Astrocyte (in vitro differentiated cells and primary cell): ENCODE measurements around the gene SLC35F4. TPM values are rescaled to one million over a fixed set of nuclear protein-coding genes. Genes with fewer than 3 reads are reported as not detected.
"Not testable (repeated sequence)": the region's sequence is repeated elsewhere in the genome, so short reads cannot be mapped to it uniquely, and the experiment has no call there.

Source experiments
- DNase-seq: peaks from one replicate; pipeline ENCODE4 v3.0.0-alpha.2; 2010; ENCODE audit warnings: low read depth
- FAIRE-seq: peaks from 2 replicates; lab custom pipeline; 2011; peaks lifted over from hg19 to GRCh38; lab: Jason Lieb, UNC
- H2AFZ ChIP-seq: 2 replicates; pipeline ENCODE4 v1.6.0; 2012; ENCODE audit warnings: low read depth, low read length, inconsistent platforms
- H3K27ac ChIP-seq: 2 replicates; pipeline ENCODE4 v1.5.1; 2011; ENCODE audit warnings: low read depth, low read length, inconsistent platforms
- H3K27me3 ChIP-seq: 2 replicates; pipeline ENCODE4 v1.6.0; 2011; ENCODE audit warnings: low read length, inconsistent platforms; ENCODE audit not compliant: insufficient read depth
- H3K36me3 ChIP-seq: 2 replicates; pipeline ENCODE4 v1.5.1; 2011; ENCODE audit warnings: low read length, inconsistent platforms; ENCODE audit not compliant: insufficient read depth
- H3K4me1 ChIP-seq: 2 replicates; pipeline ENCODE4 v1.5.1; 2011; ENCODE audit warnings: low read length, inconsistent platforms; ENCODE audit not compliant: insufficient read depth
- H3K4me2 ChIP-seq: 2 replicates; pipeline ENCODE4 v1.6.0; 2012; ENCODE audit warnings: low read length, inconsistent platforms
- H3K4me3 ChIP-seq: 2 replicates; pipeline ENCODE4 v1.5.1; 2011; ENCODE audit warnings: low read depth, mild to moderate bottlenecking, low read length, inconsistent platforms; ENCODE audit not compliant: insufficient read depth
- H3K79me2 ChIP-seq: 2 replicates; pipeline ENCODE4 v1.6.0; 2012; ENCODE audit warnings: mild to moderate bottlenecking, low read length, inconsistent platforms; ENCODE audit not compliant: insufficient read depth
- H3K9ac ChIP-seq: 2 replicates; pipeline ENCODE4 v1.6.0; 2012; ENCODE audit warnings: mild to moderate bottlenecking, low read length, inconsistent platforms
- H3K9me3 ChIP-seq: 2 replicates; pipeline ENCODE4 v1.5.1; 2012; ENCODE audit warnings: low read depth, mild to moderate bottlenecking, low read length, inconsistent platforms; ENCODE audit not compliant: insufficient read depth
- H4K20me1 ChIP-seq: 2 replicates; pipeline ENCODE4 v1.6.0; 2012; ENCODE audit warnings: low read length, inconsistent platforms; ENCODE audit not compliant: insufficient read depth
- H3K27ac Mint-ChIP-seq: one replicate; pipeline ENCODE4 v1.8.0; 2021; ENCODE audit warnings: mild to moderate bottlenecking, mixed read lengths; ENCODE audit not compliant: unreplicated experiment
- H3K27me3 Mint-ChIP-seq: one replicate; pipeline ENCODE4 v1.8.0; 2021; ENCODE audit warnings: low read depth, mixed read lengths; ENCODE audit not compliant: unreplicated experiment
- H3K36me3 Mint-ChIP-seq: one replicate; pipeline ENCODE4 v1.8.0; 2021; ENCODE audit warnings: low read depth, mixed read lengths; ENCODE audit not compliant: unreplicated experiment
- H3K4me1 Mint-ChIP-seq: one replicate; pipeline ENCODE4 v1.8.0; 2021; ENCODE audit warnings: low read depth, mixed read lengths; ENCODE audit not compliant: unreplicated experiment
- H3K4me3 Mint-ChIP-seq: one replicate; pipeline ENCODE4 v1.8.0; 2021; ENCODE audit warnings: mild to moderate bottlenecking, moderate library complexity, mixed read lengths; ENCODE audit not compliant: unreplicated experiment
- H3K9me3 Mint-ChIP-seq: one replicate; pipeline ENCODE4 v1.8.0; 2021; ENCODE audit warnings: mild to moderate bottlenecking, mixed read lengths; ENCODE audit not compliant: unreplicated experiment
- EZH2 ChIP-seq: IDR thresholded peaks from 2 replicates; pipeline ENCODE4 v1.6.1; 2012; ENCODE audit warnings: mild to moderate bottlenecking, low read length, inconsistent platforms; ENCODE audit not compliant: insufficient read depth
- total RNA-seq: library from RNA; stranded (reverse); gene quantifications from 2 replicates; pipeline ENCODE4 v1.2.1, GENCODE V29; 2021
- TF ChIP-seq, protein P1 (sequence below): IDR thresholded peaks from 2 replicates; pipeline ENCODE4 v1.5.1; 2011; ENCODE audit warnings: low read depth, mild to moderate bottlenecking, inconsistent platforms, low read length, moderate library complexity; ENCODE audit not compliant: insufficient read depth

Gene SLC35F4
- total RNA-seq, 1 donor from 2014 or later, result not detected

GRCh38 chr14:57712698-57713097 lies 153.2 kb downstream of the SLC35F4 start:
- no peaks in the 10 kb centered on the region for H3K4me1 ChIP-seq
- H3K4me3 ChIP-seq, result no peak overlapping the region
- no peak overlapping the region for H2AFZ ChIP-seq
- H3K27ac Mint-ChIP-seq, result no peak overlapping the region
- H3K9me3 ChIP-seq, result no peaks in the 10 kb centered on the region
- H3K27me3 Mint-ChIP-seq, result no peaks in the 10 kb centered on the region
- H3K4me1 Mint-ChIP-seq, result no peaks in the 10 kb centered on the region
- TF ChIP-seq, protein P1, sequence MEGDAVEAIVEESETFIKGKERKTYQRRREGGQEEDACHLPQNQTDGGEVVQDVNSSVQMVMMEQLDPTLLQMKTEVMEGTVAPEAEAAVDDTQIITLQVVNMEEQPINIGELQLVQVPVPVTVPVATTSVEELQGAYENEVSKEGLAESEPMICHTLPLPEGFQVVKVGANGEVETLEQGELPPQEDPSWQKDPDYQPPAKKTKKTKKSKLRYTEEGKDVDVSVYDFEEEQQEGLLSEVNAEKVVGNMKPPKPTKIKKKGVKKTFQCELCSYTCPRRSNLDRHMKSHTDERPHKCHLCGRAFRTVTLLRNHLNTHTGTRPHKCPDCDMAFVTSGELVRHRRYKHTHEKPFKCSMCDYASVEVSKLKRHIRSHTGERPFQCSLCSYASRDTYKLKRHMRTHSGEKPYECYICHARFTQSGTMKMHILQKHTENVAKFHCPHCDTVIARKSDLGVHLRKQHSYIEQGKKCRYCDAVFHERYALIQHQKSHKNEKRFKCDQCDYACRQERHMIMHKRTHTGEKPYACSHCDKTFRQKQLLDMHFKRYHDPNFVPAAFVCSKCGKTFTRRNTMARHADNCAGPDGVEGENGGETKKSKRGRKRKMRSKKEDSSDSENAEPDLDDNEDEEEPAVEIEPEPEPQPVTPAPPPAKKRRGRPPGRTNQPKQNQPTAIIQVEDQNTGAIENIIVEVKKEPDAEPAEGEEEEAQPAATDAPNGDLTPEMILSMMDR, result no peak
- no peak for TF ChIP-seq EZH2
- no peaks in the 10 kb centered on the region for H3K79me2 ChIP-seq
- peaks cover 10% of the 10 kb centered on the region for H3K9me3 Mint-ChIP-seq
- H4K20me1 ChIP-seq, result no peaks in the 10 kb centered on the region
- no peaks in the 10 kb centered on the region for H3K36me3 ChIP-seq
- DNase-seq, result no peak
- no peak overlapping the region for H3K4me2 ChIP-seq
- no peak overlapping the region for H3K27ac ChIP-seq
- H3K27me3 ChIP-seq, result no peaks in the 10 kb centered on the region
- no peak for FAIRE-seq
- H3K36me3 Mint-ChIP-seq, result no peaks in the 10 kb centered on the region
- no peak overlapping the region for H3K4me3 Mint-ChIP-seq
- H3K9ac ChIP-seq, result no peak overlapping the region

GRCh38 chr14:57712102-57712501 lies 153.8 kb downstream of the SLC35F4 start:
- no peaks in the 10 kb centered on the region for H3K79me2 ChIP-seq
- H3K9ac ChIP-seq, result no peak overlapping the region
- H3K4me3 ChIP-seq, result no peak overlapping the region
- H3K27me3 Mint-ChIP-seq, result no peaks in the 10 kb centered on the region
- FAIRE-seq, result no peak
- no peaks in the 10 kb centered on the region for H3K27me3 ChIP-seq
- H3K4me1 Mint-ChIP-seq, result no peaks in the 10 kb centered on the region
- H3K9me3 ChIP-seq, result no peaks in the 10 kb centered on the region
- no peak for DNase-seq
- no peaks in the 10 kb centered on the region for H4K20me1 ChIP-seq
- H3K27ac ChIP-seq, result no peak overlapping the region
- no peaks in the 10 kb centered on the region for H3K36me3 Mint-ChIP-seq
- H3K27ac Mint-ChIP-seq, result no peak overlapping the region
- peaks cover 10% of the 10 kb centered on the region for H3K9me3 Mint-ChIP-seq
- H3K4me2 ChIP-seq, result no peak overlapping the region
- no peaks in the 10 kb centered on the region for H3K4me1 ChIP-seq
- no peaks in the 10 kb centered on the region for H3K36me3 ChIP-seq
- no peak overlapping the region for H3K4me3 Mint-ChIP-seq
- no peak overlapping the region for H2AFZ ChIP-seq
- TF ChIP-seq, protein P1, result no peak
- TF ChIP-seq EZH2, result no peak

DNA sequence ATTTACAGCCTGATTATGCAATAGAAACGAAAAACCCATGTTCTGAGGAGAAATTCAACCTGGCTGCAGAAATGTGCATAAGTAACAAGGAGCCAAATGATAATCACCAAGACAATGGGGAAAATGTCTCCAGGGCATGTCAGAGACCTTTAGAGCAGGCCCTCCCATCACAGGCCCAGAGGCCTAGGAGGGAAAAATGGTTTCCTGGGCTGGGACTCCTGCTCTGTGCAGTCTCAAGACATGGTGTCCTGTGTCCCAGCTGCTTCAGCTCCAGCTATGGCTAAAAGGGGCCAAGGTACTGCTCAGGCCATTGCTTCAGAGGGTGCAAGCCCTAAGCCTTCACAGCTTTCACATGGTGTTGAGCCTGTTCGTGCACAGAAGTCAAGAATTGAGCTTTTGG lies 156.0 kb downstream of the SLC35F4 start:
- Histone ChIP-seq H3K4me1 (no peaks in the 10 kb centered on the region), H3K27me3 (no peaks in the 10 kb centered on the region), H3K9me3 (no peaks in the 10 kb centered on the region), H3K9ac (no peak overlapping the region), H3K27ac (no peak overlapping the region), H4K20me1 (no peaks in the 10 kb centered on the region), H3K4me3 (no peak overlapping the region), H3K36me3 (no peaks in the 10 kb centered on the region), H3K79me2 (no peaks in the 10 kb centered on the region), H2AFZ (no peak overlapping the region), H3K4me2 (no peak overlapping the region)
- FAIRE-seq (no peak), DNase-seq (no peak)
- no peak overlapping the region for H3K4me3 Mint-ChIP-seq
- peaks cover 10% of the 10 kb centered on the region for H3K9me3 Mint-ChIP-seq
- H3K36me3 Mint-ChIP-seq, result no peaks in the 10 kb centered on the region
- no peaks in the 10 kb centered on the region for H3K4me1 Mint-ChIP-seq
- H3K27me3 Mint-ChIP-seq, result no peaks in the 10 kb centered on the region
- no peak for TF ChIP-seq EZH2
- TF ChIP-seq, protein P1, result no peak
- no peak overlapping the region for H3K27ac Mint-ChIP-seq

DNA sequence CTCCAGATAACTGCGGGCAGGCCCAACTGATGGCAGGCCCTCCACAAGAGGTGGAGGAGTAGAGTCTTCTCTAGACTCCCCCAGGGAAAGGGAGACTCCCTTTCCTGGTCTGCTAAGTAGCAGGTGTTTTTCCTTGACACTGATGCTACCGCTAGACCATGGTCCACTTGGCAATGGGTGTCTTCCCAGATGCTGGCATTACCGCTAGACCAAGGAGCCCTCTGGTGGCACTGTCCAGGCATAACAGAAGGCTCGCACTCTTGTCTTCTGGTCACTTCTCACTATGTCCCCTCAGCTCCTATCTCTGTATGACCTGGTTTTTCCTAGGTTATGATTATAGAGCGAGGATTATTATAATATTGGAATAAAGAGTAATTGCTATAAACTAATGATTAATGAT lies 156.8 kb downstream of the SLC35F4 start:
- not testable (repeated sequence) for H3K4me1 Mint-ChIP-seq, H4K20me1 ChIP-seq, H3K9ac ChIP-seq, H3K79me2 ChIP-seq, H3K4me1 ChIP-seq, H3K27ac Mint-ChIP-seq, H3K4me3 Mint-ChIP-seq, H3K27me3 ChIP-seq, H3K9me3 ChIP-seq, DNase-seq, H3K36me3 Mint-ChIP-seq, H3K4me2 ChIP-seq, H3K4me3 ChIP-seq, H3K36me3 ChIP-seq, H2AFZ ChIP-seq, H3K9me3 Mint-ChIP-seq, H3K27me3 Mint-ChIP-seq, H3K27ac ChIP-seq, FAIRE-seq
